H1 (cell line): ENCODE results near the gene SLU7. TPM values are rescaled to one million over a fixed set of nuclear protein-coding genes. Genes with fewer than 3 reads are reported as not detected.

Experiments
- CTCF ChIA-PET: fragments of 300-600 bp; sonication (Branson Sonifier 250); formaldehyde crosslinking; loops from one replicate; lab custom pipeline; 2021; ENCODE audit not compliant: partially characterized antibody; lab: Charles Lee
- POLR2A ChIA-PET: fragments of 300-600 bp; sonication (Branson Sonifier 250); formaldehyde crosslinking; loops from one replicate; lab custom pipeline; 2021; ENCODE audit warnings: inconsistent platforms; ENCODE audit not compliant: partially characterized antibody; lab: Charles Lee
- DNase-seq, 2 experiments: peaks; one replicate each; pipeline versions ENCODE4 v3.0.0 to v3.0.0-alpha.2; 2010 to 2022; ENCODE audit warnings: low spot score in 2 of 2, low read depth in 1 of 2, mixed read lengths in 1 of 2
- FAIRE-seq: peaks from 2 replicates; lab custom pipeline; 2011; peaks lifted over from hg19 to GRCh38; lab: Jason Lieb, UNC
- H2AFZ ChIP-seq: 2 replicates; pipeline ENCODE4 v1.8.1; 2012; ENCODE audit warnings: low read length, inconsistent platforms
- H2AK5ac ChIP-seq: 2 replicates; pipeline ENCODE4 v1.6.1; 2013; ENCODE audit warnings: low read depth, low read length
- H2BK120ac ChIP-seq: replicated peaks from 2 replicates; pipeline ENCODE3; 2013; ENCODE audit warnings: low read depth, low read length, inconsistent platforms
- H2BK12ac ChIP-seq: 2 replicates; pipeline ENCODE4 v1.6.1; 2013; ENCODE audit warnings: low read depth, low read length
- H2BK15ac ChIP-seq: 2 replicates; pipeline ENCODE4 v1.6.1; 2013; ENCODE audit warnings: low read length
- H2BK20ac ChIP-seq: 2 replicates; pipeline ENCODE4 v1.6.1; 2013; ENCODE audit warnings: low read length
- H2BK5ac ChIP-seq: 2 replicates; pipeline ENCODE4 v1.6.1; 2013; ENCODE audit warnings: low read depth, low read length
- H3K14ac ChIP-seq: 2 replicates; pipeline ENCODE4 v1.6.1; 2013; ENCODE audit warnings: inconsistent platforms; ENCODE audit not compliant: insufficient read length
- H3K18ac ChIP-seq: 2 replicates; pipeline ENCODE4 v1.6.1; 2013; ENCODE audit warnings: low read length; ENCODE audit errors: extremely low read depth
- H3K23ac ChIP-seq: 2 replicates; pipeline ENCODE4 v1.6.1; 2013; ENCODE audit warnings: inconsistent platforms; ENCODE audit not compliant: insufficient read length
- H3K23me2 ChIP-seq: 2 replicates; pipeline ENCODE4 v1.6.1; 2013; ENCODE audit warnings: low read depth, low read length
- H3K27ac ChIP-seq: 2 replicates; pipeline ENCODE4 v1.6.1; 2011; ENCODE audit warnings: low read depth, low read length, inconsistent platforms
- H3K27me3 ChIP-seq, 4 experiments: replicated peaks in 1 of 4; 1 replicate in 1 of 4; 2 replicates in 3 of 4; pipeline versions ENCODE4 v1.6.1 to v1.8.1; 2011 to 2013; ENCODE audit warnings: low read length in 3 of 4, mild to moderate bottlenecking in 3 of 4, inconsistent platforms in 2 of 4, mixed read lengths in 2 of 4, moderate library complexity in 1 of 4; ENCODE audit not compliant: control insufficient read depth in 3 of 4, insufficient read depth in 3 of 4; ENCODE audit errors: extremely low read depth in 1 of 4
- H3K36me3 ChIP-seq, 4 experiments: 2 replicates each; pipeline versions ENCODE4 v1.6.1 to v1.8.1; 2011 to 2013; ENCODE audit warnings: mild to moderate bottlenecking in 4 of 4, low read length in 3 of 4, moderate library complexity in 2 of 4, control low read depth in 1 of 4, inconsistent platforms in 1 of 4; ENCODE audit not compliant: insufficient read depth in 4 of 4, control insufficient read depth in 2 of 4
- H3K4ac ChIP-seq: replicated peaks from 2 replicates; pipeline ENCODE3; 2013; ENCODE audit warnings: low read length, low read depth, mixed read lengths, inconsistent platforms; ENCODE audit not compliant: insufficient read length
- H3K4me1 ChIP-seq, 4 experiments: replicated peaks in 1 of 4; 1 replicate in 1 of 4; 2 replicates in 3 of 4; pipeline versions ENCODE4 v1.6.1 to v1.8.1; 2011 to 2013; ENCODE audit warnings: low read length in 3 of 4, inconsistent platforms in 2 of 4, mixed read lengths in 1 of 4; ENCODE audit not compliant: insufficient read depth in 4 of 4, control insufficient read depth in 3 of 4
- H3K4me2 ChIP-seq, 2 experiments: 2 replicates each; pipeline versions ENCODE4 v1.6.1 to v1.8.1; 2011 to 2013; ENCODE audit warnings: low read depth in 2 of 2, low read length in 2 of 2, control low read depth in 1 of 2, inconsistent platforms in 1 of 2, mild to moderate bottlenecking in 1 of 2; ENCODE audit not compliant: insufficient read depth in 1 of 2
- H3K4me3 ChIP-seq, 4 experiments: fragments of 200-600, 300-600 bp in 1 of 4; sonication (generic), shearing (Covaris generic), sonication (Bioruptor Twin) in 1 of 4; 2 replicates each; pipeline versions ENCODE4 v1.5.1 to v1.8.1; 2011 to 2016; ENCODE audit warnings: low read length in 4 of 4, low read depth in 3 of 4, control low read depth in 2 of 4, inconsistent platforms in 2 of 4, mild to moderate bottlenecking in 2 of 4, mixed read lengths in 1 of 4, moderate library complexity in 1 of 4; ENCODE audit not compliant: insufficient read depth in 2 of 4; ENCODE audit errors: extremely low read depth in 1 of 4
- H3K56ac ChIP-seq: replicated peaks from 2 replicates; pipeline ENCODE3; 2013; ENCODE audit warnings: low read depth, mild to moderate bottlenecking, mixed read lengths, low read length, inconsistent platforms; ENCODE audit not compliant: insufficient read length
- H3K79me1 ChIP-seq: 2 replicates; pipeline ENCODE4 v1.6.1; 2013; ENCODE audit warnings: low read depth, low read length, control low read depth
- H3K79me2 ChIP-seq, 2 experiments: 2 replicates each; pipeline versions ENCODE4 v1.6.1 to v1.8.1; 2012 to 2013; ENCODE audit warnings: low read length in 2 of 2, mild to moderate bottlenecking in 2 of 2, inconsistent platforms in 1 of 2; ENCODE audit not compliant: insufficient read depth in 2 of 2, control insufficient read depth in 1 of 2
- H3K9ac ChIP-seq, 4 experiments: replicated peaks in 1 of 4; 1 replicate in 1 of 4; 2 replicates in 3 of 4; pipeline versions ENCODE4 v1.6.1 to v1.8.1; 2011 to 2013; ENCODE audit warnings: low read depth in 3 of 4, low read length in 3 of 4, control low read depth in 2 of 4, mild to moderate bottlenecking in 2 of 4, moderate library complexity in 2 of 4, inconsistent platforms in 1 of 4; ENCODE audit errors: extremely low read depth in 1 of 4
- H3K9me3 ChIP-seq, 2 experiments: 2 replicates each; pipeline versions ENCODE4 v1.6.1 to v1.8.1; 2012 to 2013; ENCODE audit warnings: mild to moderate bottlenecking in 2 of 2, moderate library complexity in 2 of 2, control low read depth in 1 of 2, inconsistent platforms in 1 of 2, low read depth in 1 of 2, low read length in 1 of 2, mixed read lengths in 1 of 2; ENCODE audit not compliant: insufficient read depth in 2 of 2
- H4K20me1 ChIP-seq, 2 experiments: replicated peaks in 1 of 2; 2 replicates each; pipeline versions ENCODE3 to v1.8.1; 2011 to 2013; ENCODE audit warnings: inconsistent platforms in 2 of 2, low read length in 2 of 2, mild to moderate bottlenecking in 1 of 2; ENCODE audit not compliant: insufficient read depth in 2 of 2, control insufficient read depth in 1 of 2
- H4K5ac ChIP-seq: 2 replicates; pipeline ENCODE4 v1.6.1; 2013; ENCODE audit warnings: low read length, low read depth, mixed read lengths, inconsistent platforms; ENCODE audit not compliant: insufficient read length
- H4K8ac ChIP-seq: 2 replicates; pipeline ENCODE4 v1.8.0; 2013; ENCODE audit warnings: mild to moderate bottlenecking, moderate library complexity, low read length, inconsistent platforms; ENCODE audit not compliant: insufficient read depth; ENCODE audit errors: extremely low read depth
- H4K91ac ChIP-seq: replicated peaks from 2 replicates; pipeline ENCODE3; 2013; ENCODE audit warnings: low read length, mixed read lengths, inconsistent platforms; ENCODE audit not compliant: insufficient read length
- WGBS, 2 experiments: shearing (Covaris generic) in 1 of 2; methylation state at CpG; one replicate each; pipeline versions ENCODE4 v1.1.6 to v1.1.7; 2013 to 2015; ENCODE audit warnings: low lambda C conversion rate in 2 of 2, mixed read lengths in 2 of 2, inconsistent platforms in 1 of 2, low coverage in 1 of 2, missing lambda C conversion rate in 1 of 2; ENCODE audit not compliant: insufficient replicate concordance in 2 of 2, insufficient coverage in 1 of 2, insufficient read length in 1 of 2; ENCODE audit errors: extremely low coverage in 1 of 2, missing lambda C conversion rate in 1 of 2; 5-methylcytosine and 5-hydroxymethylcytosine counted together
- polyA plus RNA-seq, 7 experiments: library from polyadenylated mRNA; depleted of rRNA in 3 of 7; stranded (reverse) in 5 of 7; unstranded in 2 of 7; fragments of >200 nt in 5 of 7; fragments of 200-250 nt in 2 of 7; gene quantifications; 1 replicate in 5 of 7; 2 replicates in 1 of 7; 4 replicates in 1 of 7; pipeline versions ENCODE4 v1.2.1 to v1.2.3, GENCODE V29; 2011 to 2013; ENCODE audit warnings: missing spikeins in 2 of 7, mixed read lengths in 2 of 7
- total RNA-seq: library from RNA; stranded (reverse); fragmentation: NEBNext Ultra II Directional; extraction: Animal tissue kit (Norgen Biotek cat#: 25700); gene quantifications from 2 replicates; pipeline ENCODE4 v1.2.1, GENCODE V29; 2021

SLU7 gene
- total and polyA plus RNA-seq, 2 of the 8 experiments (the other 6 are each of a cell fraction or from before 2014, with no cell fraction given), result 6.0 to 34.1 TPM

DNA sequence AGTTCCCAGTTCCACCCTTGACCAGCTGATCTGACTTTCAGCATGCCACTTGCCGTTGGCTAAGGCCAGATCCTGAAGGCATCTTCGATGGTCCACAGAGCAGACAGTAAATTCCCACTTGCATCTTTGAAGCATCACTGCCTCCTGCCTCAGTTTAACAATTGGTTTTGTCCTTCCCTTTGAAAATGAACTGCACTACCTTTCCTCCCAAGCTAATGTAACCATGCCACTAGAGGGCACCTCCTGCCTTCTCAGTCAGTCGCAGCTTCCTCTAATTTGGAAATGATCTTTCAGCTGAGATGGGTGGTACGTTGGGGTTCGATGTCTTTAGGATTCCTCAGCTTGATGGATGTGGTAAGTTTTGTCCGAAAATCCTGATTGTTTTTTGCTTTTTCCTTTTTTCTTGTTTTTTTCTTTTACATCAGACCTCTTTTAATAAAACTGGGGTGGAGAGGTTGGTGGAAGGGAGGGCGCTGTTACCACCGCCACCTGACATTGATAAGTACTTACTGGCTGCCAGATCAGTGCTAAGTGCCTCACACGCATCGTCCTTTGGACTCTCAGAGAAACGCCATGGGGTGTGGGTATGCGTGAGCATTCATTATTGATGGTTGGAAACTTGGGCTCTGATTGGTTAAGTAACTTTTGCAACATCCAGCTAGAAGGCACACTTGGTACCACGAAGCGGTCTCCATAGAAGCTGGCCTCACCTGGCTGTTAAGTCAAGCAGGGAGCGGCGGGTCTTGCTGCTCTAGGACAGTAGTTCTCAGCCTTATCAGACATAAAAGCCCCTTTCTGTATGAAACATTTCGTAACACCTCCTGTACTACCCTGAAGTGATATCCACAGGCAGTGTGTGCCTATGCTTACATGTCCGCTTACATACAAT lies 19.7 kb upstream of the SLU7 start:
- Histone ChIP-seq H2BK15ac (no peak overlapping the region), H3K56ac (no peak overlapping the region), H3K14ac (no peak overlapping the region), H2BK120ac (no peak overlapping the region), H3K79me1 (no peaks in the 10 kb centered on the region), H4K5ac (no peak overlapping the region), H3K9me3 (no peaks in the 10 kb centered on the region), H2BK5ac (no peak overlapping the region), H3K27me3 (no peaks in the 10 kb centered on the region), H3K27ac (no peak overlapping the region), H3K36me3 (no peaks in the 10 kb centered on the region), H4K20me1 (no peaks in the 10 kb centered on the region), H2AFZ (peak overlapping the region; percentile 93), H3K23ac (no peak overlapping the region), H3K9ac (no peak overlapping the region; a peak in 2 of 7 replicates), H3K18ac (no peak overlapping the region), H3K4me1 (no peaks in the 10 kb centered on the region; a peak in 1 of 7 replicates), H4K91ac (no peak overlapping the region), H3K4me2 (peak overlapping the region; percentile 60 to 71), H3K23me2 (no peaks in the 10 kb centered on the region; the same call in 1 of the 2 replicates), H3K4ac (no peak overlapping the region), H2BK12ac (no peak overlapping the region), H3K79me2 (no peaks in the 10 kb centered on the region), H2AK5ac (no peak overlapping the region), H4K8ac (no peak overlapping the region), H3K4me3 (peak overlapping the region; percentile 8 to 54 (median 40); a peak in 7 of 8 replicates), H2BK20ac (no peak overlapping the region)
- ChIA-PET POLR2A (interaction anchor here (1.7 kb wide), 1 partner anchor 17 kb away, joined by 4 read pairs; no protein-coding TSS in a partner anchor), CTCF (interaction anchor here (0.6 to 6.2 kb wide), 87 partner anchors 8 to 1161 kb away, joined by 3 to 81 read pairs (median 5); partner anchors contain the start of genes FAM200C, PTTG1 and SLU7)
- DNase-seq (peak; percentile 25 to 77), FAIRE-seq (peak; percentile 96)
- WGBS, 2 experiments, result 21% methylated on average over 18 of the region's 18 CpGs; no CpG with 5 or more reads in 1 of the 2 experiments
